ENCODE results near the gene ZNF281. TPM values are rescaled to one million over a fixed set of nuclear protein-coding genes. Genes with fewer than 3 reads are reported as not detected.

The ZNF281 gene
- polyA plus RNA-seq, 2 of the 4 experiments (the other 2 are of a cell fraction): 33.7 to 39.1 TPM

GRCh38 chr1:200388791-200389190, 21.0 kb downstream of the ZNF281 start:
- ChIA-PET POLR2A (no interaction called here), CTCF (interaction anchor here (0.6 to 0.9 kb wide), 2 partner anchors 17 to 20 kb away, joined by 3 read pairs; no protein-coding TSS in a partner anchor)
- H3K4me1 ChIP-seq: peaks cover 79% of the 10 kb centered on the region
- H3K9me3 ChIP-seq: no peaks in the 10 kb centered on the region
- DNase-seq (ENCODE audit: low read depth in 1 of 2, low spot score in 1 of 2) (no peak), ATAC-seq (peak; percentile 50 to 60), FAIRE-seq (no peak)
- H3K27ac ChIP-seq: peak overlapping the region; percentile 79 to 84
- no peak overlapping the region for H3K4me3 ChIP-seq
- TF ChIP-seq CEBPB (IDR thresholded peaks at IDR 0.05): no peak
- no peak for TF ChIP-seq MAZ (IDR thresholded peaks at IDR 0.05; ENCODE audit: borderline replicate concordance, low read depth, low read length)
- TF ChIP-seq NR3C1 (IDR thresholded peaks at IDR 0.05): no peak
- no peak for TF ChIP-seq MAX (IDR thresholded peaks at IDR 0.05)
- no peak for TF ChIP-seq GATA3 (IDR thresholded peaks at IDR 0.05; ENCODE audit: borderline replicate concordance)
- TF ChIP-seq RAD21 (conservative IDR thresholded peaks at IDR 0.05 in 1 of 2, IDR thresholded peaks at IDR 0.05 in 1 of 2): no peak
- TF ChIP-seq SMC3 (IDR thresholded peaks at IDR 0.05): no peak
- TF ChIP-seq RARB (CRISPR knock-in tag; IDR thresholded peaks at IDR 0.05): no peak
- no peak for TF ChIP-seq CHD4 (IDR thresholded peaks at IDR 0.05; ENCODE audit: borderline replicate concordance)
- no peak for TF ChIP-seq ESRRA (IDR thresholded peaks at IDR 0.05; ENCODE audit: borderline replicate concordance, low read length)
- TF ChIP-seq HOXB13 (CRISPR knock-in tag; IDR thresholded peaks at IDR 0.05; ENCODE audit: low read depth): no peak
- TF ChIP-seq BHLHE40 (IDR thresholded peaks at IDR 0.05; ENCODE audit: low read depth, low read length): no peak
- TF ChIP-seq NPAS2 (CRISPR knock-in tag; IDR thresholded peaks at IDR 0.05; ENCODE audit: borderline replicate concordance): no peak
- TF ChIP-seq HMGXB4 (CRISPR knock-in tag; IDR thresholded peaks at IDR 0.05; ENCODE audit: borderline replicate concordance): no peak
- WGBS (ENCODE audit: missing lambda C conversion rate): 38% methylated on average over 1 of the region's 1 CpG
- peak overlapping the region; percentile 54 for H3K4me2 ChIP-seq

DNA sequence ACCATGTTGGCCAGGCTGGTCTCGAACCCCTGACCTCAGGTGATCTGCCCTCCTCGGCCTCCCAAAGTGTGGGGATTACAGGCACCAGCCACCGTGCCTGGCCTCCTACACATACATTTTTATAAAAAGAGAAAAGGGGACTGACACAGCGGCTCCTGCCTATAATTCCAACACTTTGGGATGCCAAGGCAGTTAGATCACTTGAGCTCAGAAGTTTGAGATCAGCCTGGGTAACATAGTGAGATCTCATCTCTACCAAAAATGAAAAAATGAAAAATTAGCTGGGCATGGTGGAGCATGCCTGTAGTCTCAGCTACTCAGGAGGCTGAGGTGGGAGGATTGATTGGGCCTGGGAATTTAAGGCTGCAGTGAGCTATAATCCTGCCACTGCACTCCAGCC, 23.4 kb downstream of the ZNF281 start:
- no peak for ATAC-seq
- TF ChIP-seq ZC3H11A (IDR thresholded peaks at IDR 0.05): no peak
- H3K4me2 ChIP-seq: no peak overlapping the region; the same call in 2 of the 3 replicates
- ChIA-PET POLR2A (interaction anchor here (0.7 kb wide), 2 partner anchors 31 to 346 kb away, joined by 4 read pairs; no protein-coding TSS in a partner anchor), CTCF (interaction anchor here (1.1 to 1.3 kb wide), 2 partner anchors 79 to 102 kb away, joined by 4 to 5 read pairs; no protein-coding TSS in a partner anchor)
- no peaks in the 10 kb centered on the region for H3K9me3 ChIP-seq
- no peak for FAIRE-seq
- H3K4me1 ChIP-seq: peaks cover 86% of the 10 kb centered on the region
- H3K4me3 ChIP-seq: no peak overlapping the region
- WGBS (ENCODE audit: missing lambda C conversion rate): 92% methylated on average over 4 of the region's 4 CpGs
- DNase-seq (ENCODE audit: low read depth in 1 of 2, low spot score in 1 of 2): no peak
- H3K27ac ChIP-seq: peak overlapping the region; percentile 79 to 80

DNA sequence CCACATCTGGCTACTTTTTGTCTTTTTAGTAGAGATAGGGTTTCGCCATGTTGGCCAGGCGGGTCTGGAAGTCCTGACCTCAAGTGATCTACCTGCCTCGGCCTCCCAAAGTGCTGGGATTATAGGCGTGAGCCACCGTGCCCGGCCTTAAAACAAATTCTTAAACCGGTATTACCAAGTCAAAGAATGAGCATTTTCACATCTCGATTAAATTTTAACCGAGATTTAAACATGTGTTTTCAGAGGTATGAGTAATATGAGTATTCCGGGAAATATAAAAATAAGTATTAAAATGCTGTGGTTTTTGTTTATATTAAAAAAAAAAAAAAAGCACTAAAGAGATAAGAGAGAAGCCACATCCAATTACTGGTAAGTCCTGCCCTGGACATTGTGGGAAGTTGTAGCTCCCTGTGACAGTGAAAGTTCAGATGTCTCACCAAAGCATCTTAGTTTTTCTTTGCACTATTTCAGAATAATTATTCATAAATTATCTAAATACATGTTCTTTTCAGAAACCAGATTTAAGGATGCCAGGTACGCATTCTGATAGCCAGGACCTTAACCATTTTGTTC, 24.9 kb downstream of the ZNF281 start:
- ATAC-seq (no peak), DNase-seq (ENCODE audit: low read depth in 1 of 2, low spot score in 1 of 2) (no peak), FAIRE-seq (no peak)
- Histone ChIP-seq H3K4me1 (peaks cover 89% of the 10 kb centered on the region), H3K4me2 (peak overlapping the region; percentile 19), H3K4me3 (no peak overlapping the region), H3K9me3 (no peaks in the 10 kb centered on the region), H3K27ac (peak overlapping the region; percentile 80 to 95)
- CTCF ChIA-PET: interaction anchor here (0.6 kb wide), 1 partner anchor 96 kb away, joined by 5 read pairs; no protein-coding TSS in a partner anchor
- POLR2A ChIA-PET: no interaction called here
- no peak for TF ChIP-seq USF2 (IDR thresholded peaks at IDR 0.05)
- WGBS (ENCODE audit: missing lambda C conversion rate): 67% methylated on average over 11 of the region's 11 CpGs

All from A549 (cell line).